GM20000 (cell line): ENCODE measurements around the gene PLEKHS1.

Source experiments
- DNase-seq: peaks from one replicate; pipeline ENCODE4 v3.0.0; 2012; ENCODE audit warnings: low spot score
- CTCF ChIP-seq: IDR thresholded peaks from 2 replicates; pipeline ENCODE4 v1.5.1; 2012; ENCODE audit warnings: mild to moderate bottlenecking, control low read depth; ENCODE audit errors: extremely low read depth, missing control alignments

PLEKHS1 gene

DNA sequence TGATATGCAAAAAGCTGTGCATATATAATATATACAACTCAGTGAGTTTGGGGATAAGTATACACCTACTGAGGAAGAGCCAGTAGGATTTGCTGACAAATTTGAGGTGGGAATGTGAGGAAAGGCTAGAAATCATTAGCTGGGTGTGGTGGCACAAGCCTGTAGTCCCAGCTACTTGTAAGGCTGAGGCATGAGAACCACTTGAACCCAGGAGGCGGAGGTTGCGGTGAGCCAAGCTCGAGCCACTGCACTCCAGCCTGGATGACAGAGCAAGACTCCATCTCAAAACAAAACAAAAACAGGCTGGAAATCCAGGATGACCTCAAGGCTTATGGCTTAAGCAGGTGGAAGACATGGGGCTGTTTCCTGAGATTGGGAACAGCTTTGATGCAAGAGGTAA is 10.6 kb upstream of the PLEKHS1 start:
- no peak for DNase-seq
- TF ChIP-seq CTCF = no peak

GRCh38 chr10:113742466-113742865 is 9.0 kb upstream of the PLEKHS1 start:
- no peak for TF ChIP-seq CTCF
- DNase-seq = no peak

- DNase-seq = no peak
- TF ChIP-seq CTCF = no peak
Measured at GRCh38 chr10:113743594-113743993, 7.9 kb upstream of the PLEKHS1 start.

DNA sequence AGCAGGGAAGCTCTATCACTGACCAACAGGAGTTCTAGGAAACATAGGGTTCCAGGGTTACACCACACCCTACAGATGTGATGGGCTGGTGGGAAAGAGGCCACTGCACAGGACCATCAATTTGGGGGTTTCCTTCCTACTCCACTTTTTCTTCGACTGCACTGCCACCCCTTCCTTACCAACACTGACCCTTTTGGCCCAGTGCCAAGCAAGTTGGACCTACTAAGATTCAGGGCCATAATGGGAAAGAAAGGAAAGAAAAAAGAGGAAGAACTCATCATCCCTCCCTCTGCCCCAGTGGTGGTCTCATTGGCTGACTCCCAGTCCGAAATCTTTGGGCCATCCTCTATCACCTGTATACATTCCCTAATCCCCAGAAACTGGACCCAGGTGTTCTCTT is 6.1 kb upstream of the PLEKHS1 start:
- no peak for TF ChIP-seq CTCF
- DNase-seq = no peak

- DNase-seq = no peak
- no peak for TF ChIP-seq CTCF
Measured at GRCh38 chr10:113746217-113746957, 5.1 kb upstream of the PLEKHS1 start.

DNA sequence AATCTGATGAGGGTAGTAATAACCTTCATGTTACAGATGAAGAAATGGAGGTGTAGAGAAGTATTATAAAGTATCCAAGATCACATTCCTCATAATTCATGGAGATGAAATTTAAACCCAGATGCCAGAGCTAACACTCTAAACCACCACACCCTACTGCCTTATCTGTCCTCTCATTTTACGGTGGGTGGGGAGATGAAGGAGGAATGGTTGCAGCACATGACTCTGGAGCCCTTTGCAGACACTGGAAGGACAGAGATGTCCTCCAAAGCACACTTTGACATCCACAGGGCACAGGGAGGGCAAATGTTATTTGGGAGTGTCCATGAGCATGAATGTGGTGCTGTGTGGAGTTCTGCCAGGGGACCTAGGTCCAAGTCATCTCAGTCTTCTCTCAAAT is 1.1 kb downstream of the PLEKHS1 start:
- no peak for TF ChIP-seq CTCF
- no peak for DNase-seq

GRCh38 chr10:113753020-113753692 is 1.7 kb downstream of the PLEKHS1 start:
- DNase-seq = no peak
- TF ChIP-seq CTCF = no peak
